GM18520 (cell line): Measurements from ENCODE around the gene PRR23C.

Experiments
- ATAC-seq: cut with Tn5 transposase; IDR thresholded peaks from one replicate; pipeline ENCODE4 v1.9.1; 2021; ENCODE audit not compliant: unreplicated experiment

Gene PRR23C

GRCh38 chr3:139005356-139005993 lies 39.2 kb downstream of the PRR23C start:
- no peak for ATAC-seq

GRCh38 chr3:138995706-138996105 lies 49.0 kb downstream of the PRR23C start:
- no peak for ATAC-seq
